ENCODE results near the gene PPM1F. TPM values are rescaled to one million over a fixed set of nuclear protein-coding genes. Genes with fewer than 3 reads are reported as not detected.
"Not testable (repeated sequence)": the region's sequence is repeated elsewhere in the genome, so short reads cannot be mapped to it uniquely, and the experiment has no call there.

PPM1F gene
- total RNA-seq, 2 experiments from 2014 or later = 18.2 to 18.8 TPM

- no peak overlapping the region for H3K27ac Mint-ChIP-seq
- H3K36me3 Mint-ChIP-seq (ENCODE audit: low read depth) = no peaks in the 10 kb centered on the region
- no peaks in the 10 kb centered on the region for H3K4me1 Mint-ChIP-seq (ENCODE audit: low read depth)
- H3K4me3 Mint-ChIP-seq = no peak overlapping the region
- intact Hi-C loops (cut with micrococcal nuclease) = no loop called here
- DNase-seq (no peak), ATAC-seq (no peak)
- H3K27me3 Mint-ChIP-seq = no peaks in the 10 kb centered on the region
- no peaks in the 10 kb centered on the region for H3K9me3 Mint-ChIP-seq
- POLR2A ChIA-PET = interaction anchor here (1.1 kb wide), 1 partner anchor 21 kb away, joined by 3 read pairs; no protein-coding TSS in a partner anchor
- no peak for TF ChIP-seq CTCF (IDR thresholded peaks at IDR 0.05)
- CTCF ChIA-PET = interaction anchor here (1.2 kb wide), 1 partner anchor 49 kb away, joined by 3 read pairs; no protein-coding TSS in a partner anchor
Measured at GRCh38 chr22:21887841-21888240, 64.8 kb downstream of the PPM1F start.

- H3K36me3 Mint-ChIP-seq (ENCODE audit: low read depth); DNase-seq; H3K4me3 Mint-ChIP-seq; ATAC-seq; H3K27ac Mint-ChIP-seq; POLR2A ChIA-PET; CTCF ChIA-PET; H3K27me3 Mint-ChIP-seq; intact Hi-C loops (cut with micrococcal nuclease); H3K9me3 Mint-ChIP-seq; H3K4me1 Mint-ChIP-seq (ENCODE audit: low read depth): not testable (repeated sequence)
Measured at GRCh38 chr22:21883930-21884329, 68.7 kb downstream of the PPM1F start.

DNA sequence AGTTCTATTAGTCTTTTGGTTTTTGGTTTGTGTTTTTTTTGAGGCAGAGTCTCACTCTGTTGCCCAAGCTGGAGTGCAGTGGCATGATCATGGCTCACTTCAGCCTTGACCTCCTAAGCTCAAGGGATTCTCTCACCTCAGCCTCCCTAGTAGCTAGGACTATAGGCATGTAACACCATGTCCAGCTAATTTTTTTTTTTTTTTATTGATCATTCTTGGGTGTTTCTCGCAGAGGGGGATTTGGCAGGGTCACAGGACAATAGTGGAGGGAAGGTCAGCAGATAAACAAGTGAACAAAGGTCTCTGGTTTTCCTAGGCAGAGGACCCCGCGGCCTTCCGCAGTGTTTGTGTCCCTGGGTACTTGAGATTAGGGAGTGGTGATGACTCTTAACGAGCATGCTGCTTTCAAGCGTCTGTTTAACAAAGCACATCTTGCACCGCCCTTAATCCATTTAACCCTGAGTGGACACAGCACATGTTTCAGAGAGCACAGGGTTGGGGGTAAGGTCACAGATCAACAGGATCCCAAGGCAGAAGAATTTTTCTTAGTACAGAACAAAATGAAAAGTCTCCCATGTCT, 69.8 kb downstream of the PPM1F start:
- H3K4me3 Mint-ChIP-seq; H3K9me3 Mint-ChIP-seq; ATAC-seq; H3K4me1 Mint-ChIP-seq (ENCODE audit: low read depth); H3K27ac Mint-ChIP-seq; DNase-seq; CTCF ChIA-PET; H3K27me3 Mint-ChIP-seq; POLR2A ChIA-PET; H3K36me3 Mint-ChIP-seq (ENCODE audit: low read depth); intact Hi-C loops (cut with micrococcal nuclease): not testable (repeated sequence)

- ATAC-seq (no peak), DNase-seq (no peak)
- Mint-ChIP-seq H3K27ac (no peak overlapping the region), H3K27me3 (no peaks in the 10 kb centered on the region), H3K36me3 (ENCODE audit: low read depth) (no peaks in the 10 kb centered on the region), H3K4me1 (ENCODE audit: low read depth) (peaks cover 2% of the 10 kb centered on the region), H3K4me3 (no peak overlapping the region), H3K9me3 (no peaks in the 10 kb centered on the region)
- intact Hi-C loops (cut with micrococcal nuclease) = no loop called here
- ChIA-PET CTCF (no interaction called here), POLR2A (interaction anchor here (1.2 kb wide), 1 partner anchor 18 kb away, joined by 3 read pairs; no protein-coding TSS in a partner anchor)
- TF ChIP-seq CTCF (IDR thresholded peaks at IDR 0.05) = no peak
Measured at GRCh38 chr22:21881841-21882753, 70.6 kb downstream of the PPM1F start.

DNA sequence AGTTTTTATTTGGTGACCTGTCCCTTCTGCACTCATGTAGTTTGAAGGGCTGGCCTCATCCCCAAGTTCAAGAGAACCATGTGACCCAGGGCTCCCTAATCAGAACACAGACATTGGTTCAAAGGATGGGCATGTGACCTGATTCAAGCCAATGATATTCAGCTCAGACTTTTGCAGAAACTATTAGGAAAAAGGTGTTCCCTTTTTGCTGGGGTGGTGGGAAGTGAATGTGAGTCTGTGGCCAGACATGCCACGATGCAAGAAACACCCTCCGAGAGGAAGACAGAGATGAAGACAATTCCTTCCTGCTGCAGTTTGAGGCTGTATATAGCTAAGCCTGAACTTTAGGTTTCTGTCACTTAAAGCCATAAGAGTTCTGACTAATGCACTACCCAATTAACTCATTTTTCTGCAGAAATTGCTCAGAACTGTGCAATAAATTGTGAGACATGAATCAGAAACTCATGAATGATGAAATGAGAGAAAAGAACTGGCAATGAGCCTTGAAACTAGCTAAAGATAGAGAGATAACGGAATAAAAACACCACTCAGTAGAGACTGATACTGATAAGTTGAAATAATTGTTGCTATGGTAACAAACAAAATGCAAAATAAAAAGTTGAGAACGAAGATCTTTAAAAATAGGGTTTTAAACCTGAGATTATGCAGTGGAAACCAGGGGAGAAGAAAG, 76.0 kb downstream of the PPM1F start:
- peak; percentile 93 for ATAC-seq
- no peak overlapping the region for H3K4me3 Mint-ChIP-seq
- intact Hi-C loops (cut with micrococcal nuclease) = no loop called here
- H3K27ac Mint-ChIP-seq = peak overlapping the region; percentile 78
- TF ChIP-seq CTCF (IDR thresholded peaks at IDR 0.05) = no peak
- H3K27me3 Mint-ChIP-seq = no peaks in the 10 kb centered on the region
- peak; percentile 39 for DNase-seq
- CTCF ChIA-PET = interaction anchor here (0.7 to 1.3 kb wide), 4 partner anchors 9 to 109 kb away, joined by 3 to 7 read pairs (median 4); partner anchors contain the start of gene MAPK1
- POLR2A ChIA-PET = interaction anchor here (1.1 to 1.6 kb wide), 4 partner anchors 9 to 110 kb away, joined by 4 to 8 read pairs (median 6); partner anchors contain the start of gene MAPK1
- peaks cover 20% of the 10 kb centered on the region for H3K4me1 Mint-ChIP-seq (ENCODE audit: low read depth)
- H3K36me3 Mint-ChIP-seq (ENCODE audit: low read depth) = no peaks in the 10 kb centered on the region
- no peaks in the 10 kb centered on the region for H3K9me3 Mint-ChIP-seq

- intact Hi-C loops (cut with micrococcal nuclease); H3K4me3 Mint-ChIP-seq; H3K27ac Mint-ChIP-seq; H3K36me3 Mint-ChIP-seq (ENCODE audit: low read depth); H3K9me3 Mint-ChIP-seq; DNase-seq; H3K27me3 Mint-ChIP-seq; ATAC-seq: not testable (repeated sequence)
- ChIA-PET CTCF (interaction anchor here (1.9 kb wide), 1 partner anchor 63 kb away, joined by 4 read pairs; no protein-coding TSS in a partner anchor), POLR2A (interaction anchor here (0.6 to 1.5 kb wide), 2 partner anchors 33 to 218 kb away, joined by 3 read pairs; no protein-coding TSS in a partner anchor)
- H3K4me1 Mint-ChIP-seq (ENCODE audit: low read depth) = peaks cover 20% of the 10 kb centered on the region
Measured at GRCh38 chr22:21874953-21875352, 77.7 kb downstream of the PPM1F start.

Data from activated CD8-positive, alpha-beta T cell treated with anti-CD3 and anti-CD28 coated beads for 36 hours (primary cell).